ENCODE data around the gene MAP2K5. TPM values are rescaled to one million over a fixed set of nuclear protein-coding genes. Genes with fewer than 3 reads are reported as not detected.

The MAP2K5 gene
- total RNA-seq, 1 donor from 2014 or later: 19.6 TPM

GRCh38 chr15:67510597-67511190, 31.8 kb upstream of the MAP2K5 start:
- H3K9me3 Mint-ChIP-seq: no peaks in the 10 kb centered on the region
- H3K4me1 Mint-ChIP-seq: no peaks in the 10 kb centered on the region
- H3K27ac Mint-ChIP-seq (ENCODE audit: unreplicated experiment): no peak overlapping the region
- no peaks in the 10 kb centered on the region for H3K36me3 Mint-ChIP-seq (ENCODE audit: low read depth)
- TF ChIP-seq CTCF (conservative IDR thresholded peaks at IDR 0.05): no peak
- H3K4me3 Mint-ChIP-seq: no peak overlapping the region
- H3K27me3 Mint-ChIP-seq (ENCODE audit: low read depth): no peaks in the 10 kb centered on the region
- no peak for DNase-seq (ENCODE audit: low read depth, low spot score)

GRCh38 chr15:67511606-67512005, 30.9 kb upstream of the MAP2K5 start:
- no peaks in the 10 kb centered on the region for H3K9me3 Mint-ChIP-seq
- no peak overlapping the region for H3K27ac Mint-ChIP-seq (ENCODE audit: unreplicated experiment)
- TF ChIP-seq CTCF (conservative IDR thresholded peaks at IDR 0.05): no peak
- H3K4me3 Mint-ChIP-seq: no peak overlapping the region
- H3K36me3 Mint-ChIP-seq (ENCODE audit: low read depth): no peaks in the 10 kb centered on the region
- no peaks in the 10 kb centered on the region for H3K4me1 Mint-ChIP-seq
- no peaks in the 10 kb centered on the region for H3K27me3 Mint-ChIP-seq (ENCODE audit: low read depth)
- no peak for DNase-seq (ENCODE audit: low read depth, low spot score)

- Mint-ChIP-seq H3K36me3 (ENCODE audit: low read depth) (no peaks in the 10 kb centered on the region), H3K27me3 (ENCODE audit: low read depth) (no peaks in the 10 kb centered on the region), H3K4me3 (no peak overlapping the region), H3K4me1 (no peaks in the 10 kb centered on the region), H3K27ac (ENCODE audit: unreplicated experiment) (no peak overlapping the region), H3K9me3 (no peaks in the 10 kb centered on the region)
- TF ChIP-seq CTCF (conservative IDR thresholded peaks at IDR 0.05): no peak
- DNase-seq (ENCODE audit: low read depth, low spot score): no peak
Observed at GRCh38 chr15:67512140-67512539, 30.4 kb upstream of the MAP2K5 start.

GRCh38 chr15:67512933-67513714, 29.4 kb upstream of the MAP2K5 start:
- no peaks in the 10 kb centered on the region for H3K9me3 Mint-ChIP-seq
- no peaks in the 10 kb centered on the region for H3K27me3 Mint-ChIP-seq (ENCODE audit: low read depth)
- H3K36me3 Mint-ChIP-seq (ENCODE audit: low read depth): no peaks in the 10 kb centered on the region
- TF ChIP-seq CTCF (conservative IDR thresholded peaks at IDR 0.05): no peak
- DNase-seq (ENCODE audit: low read depth, low spot score): no peak
- H3K27ac Mint-ChIP-seq (ENCODE audit: unreplicated experiment): no peak overlapping the region
- no peaks in the 10 kb centered on the region for H3K4me1 Mint-ChIP-seq
- no peak overlapping the region for H3K4me3 Mint-ChIP-seq

GRCh38 chr15:67515090-67515489, 27.4 kb upstream of the MAP2K5 start:
- no peak overlapping the region for H3K4me3 Mint-ChIP-seq
- no peak overlapping the region for H3K27ac Mint-ChIP-seq (ENCODE audit: unreplicated experiment)
- no peaks in the 10 kb centered on the region for H3K36me3 Mint-ChIP-seq (ENCODE audit: low read depth)
- TF ChIP-seq CTCF (conservative IDR thresholded peaks at IDR 0.05): no peak
- H3K9me3 Mint-ChIP-seq: no peaks in the 10 kb centered on the region
- H3K4me1 Mint-ChIP-seq: no peaks in the 10 kb centered on the region
- H3K27me3 Mint-ChIP-seq (ENCODE audit: low read depth): no peaks in the 10 kb centered on the region
- no peak for DNase-seq (ENCODE audit: low read depth, low spot score)

All from neural crest cell (in vitro differentiated cells).